GM12878 (cell line): ENCODE data around the gene CRYGC. TPM values are rescaled to one million over a fixed set of nuclear protein-coding genes. Genes with fewer than 3 reads are reported as not detected.

Source experiments
- ATAC-seq: fragments of 200-7000 bp; cut with Tn5 transposase; 3 replicates; pipeline ENCODE4 v1.9.1; 2020; ENCODE audit warnings: mild to moderate bottlenecking, moderate library complexity
- BruUV-seq: library from RNA; stranded (reverse); fragments of 400-500 nt; replicated peaks from 2 replicates; lab custom pipeline; 2021; lab: Mats Ljungman, UMichigan
- CTCF ChIA-PET: fragments of 300-600 bp; sonication (Branson Sonifier 250); formaldehyde crosslinking; extraction: SDS; loops from one replicate; lab custom pipeline; 2021; ENCODE audit warnings: inconsistent platforms; lab: Yijun Ruan, JAX
- POLR2A ChIA-PET: fragments of 350-600 bp; formaldehyde crosslinking; extraction: SDS; loops from one replicate; lab custom pipeline; 2021; ENCODE audit warnings: inconsistent platforms; lab: Charles Lee
- RAD21 ChIA-PET: fragments of 300-600 bp; sonication (Branson Sonifier 250); formaldehyde crosslinking; loops from one replicate; lab custom pipeline; 2023; ENCODE audit warnings: antibody characterized with exemption; ENCODE audit not compliant: unreplicated experiment; lab: Charles Lee
- SMC1A ChIA-PET: fragments of 300-600 bp; sonication (Branson Sonifier 250); formaldehyde crosslinking; loops from one replicate; lab custom pipeline; 2023; ENCODE audit not compliant: unreplicated experiment, uncharacterized antibody; lab: Charles Lee
- DNase-seq: peaks from one replicate; pipeline ENCODE4 v3.0.0-alpha.2; 2011; ENCODE audit warnings: low read depth, low spot score
- FAIRE-seq: peaks from 3 replicates; lab custom pipeline; 2011; peaks lifted over from hg19 to GRCh38; lab: Jason Lieb, UNC
- H2AFZ ChIP-seq: 2 replicates; pipeline ENCODE4 v1.6.0; 2011; ENCODE audit warnings: low read depth, low read length, control low read depth; ENCODE audit not compliant: control insufficient read depth
- H3K27ac ChIP-seq: 2 replicates; pipeline ENCODE4 v1.5.1; 2011; ENCODE audit warnings: control low read depth; ENCODE audit not compliant: control insufficient read depth, insufficient read depth
- H3K27me3 ChIP-seq, 2 experiments: replicated peaks in 1 of 2; 2 replicates each; pipeline versions ENCODE4 v1.6.0 to v1.6.1; 2011; ENCODE audit warnings: low read length in 1 of 2; ENCODE audit not compliant: control insufficient read depth in 2 of 2, insufficient read depth in 2 of 2
- H3K36me3 ChIP-seq, 2 experiments: 2 replicates each; pipeline ENCODE4 v1.5.1; 2011; ENCODE audit warnings: low read length in 1 of 2; ENCODE audit not compliant: control insufficient read depth in 2 of 2, insufficient read depth in 2 of 2
- H3K4me1 ChIP-seq: 2 replicates; pipeline ENCODE4 v1.6.1; 2011; ENCODE audit warnings: mild to moderate bottlenecking, low read length, moderate library complexity, mixed read lengths; ENCODE audit not compliant: control insufficient read depth, insufficient read depth
- H3K4me2 ChIP-seq: 2 replicates; pipeline ENCODE4 v1.6.0; 2011; ENCODE audit warnings: control low read depth; ENCODE audit not compliant: control insufficient read depth, insufficient read depth
- H3K4me3 ChIP-seq: fragments of 200-600 bp; sonication (generic); 2 replicates; pipeline ENCODE4 v1.5.1; 2016
- H3K79me2 ChIP-seq: 2 replicates; pipeline ENCODE4 v1.6.0; 2011; ENCODE audit warnings: low read length; ENCODE audit not compliant: control insufficient read depth, insufficient read depth
- H3K9ac ChIP-seq: 2 replicates; pipeline ENCODE4 v1.8.0; 2011; ENCODE audit warnings: low read length, control low read depth, mixed read lengths; ENCODE audit not compliant: control insufficient read depth, insufficient read depth
- H3K9me3 ChIP-seq: replicated peaks from 3 replicates; pipeline ENCODE4 v1.5.1; 2011; ENCODE audit warnings: mild to moderate bottlenecking, low read length; ENCODE audit not compliant: control insufficient read depth, insufficient read depth
- H4K20me1 ChIP-seq: 2 replicates; pipeline ENCODE4 v1.6.0; 2011; ENCODE audit not compliant: control insufficient read depth, insufficient read depth
- ATF3 ChIP-seq: IDR thresholded peaks from 2 replicates; pipeline ENCODE4 v1.6.1; 2011; ENCODE audit warnings: low read depth, mild to moderate bottlenecking, low read length, moderate library complexity, borderline replicate concordance; ENCODE audit errors: extremely low read depth
- CBFB ChIP-seq: IDR thresholded peaks from 2 replicates; pipeline ENCODE4 v1.6.1; 2016; ENCODE audit warnings: antibody characterized with exemption, low read depth
- EGR1 ChIP-seq, 2 experiments: IDR thresholded peaks; 1 replicate in 1 of 2; 2 replicates in 1 of 2; pipeline ENCODE4 v1.6.1; 2011 to 2012; ENCODE audit warnings: low read depth in 2 of 2, low read length in 2 of 2, borderline replicate concordance in 1 of 2, mild to moderate bottlenecking in 1 of 2, moderate library complexity in 1 of 2
- ESRRA ChIP-seq: IDR thresholded peaks from 2 replicates; pipeline ENCODE4 v1.6.1; 2012; ENCODE audit warnings: mild to moderate bottlenecking, low read length, improper control_type of control experiment
- EZH2 ChIP-seq: IDR thresholded peaks from 2 replicates; pipeline ENCODE4 v1.6.1; 2012; ENCODE audit warnings: low read depth, mild to moderate bottlenecking, control low read depth, inconsistent platforms, low read length, borderline replicate concordance; ENCODE audit not compliant: control insufficient read depth
- HDAC2 ChIP-seq: fragments of 200-600 bp; sonication (generic); IDR thresholded peaks from 2 replicates; pipeline ENCODE4 v1.6.1; 2017
- IKZF1 ChIP-seq: fragments of 450-650 bp; conservative IDR thresholded peaks from 2 replicates; pipeline ENCODE4 v1.6.1; 2017; ENCODE audit warnings: antibody characterized with exemption, mild to moderate bottlenecking
- JUND ChIP-seq: IDR thresholded peaks from 2 replicates; pipeline ENCODE4 v1.6.1; 2012; ENCODE audit warnings: low read depth, mild to moderate bottlenecking, low read length, improper control_type of control experiment, moderate library complexity
- MEF2B ChIP-seq: fragments of 450-650 bp; IDR thresholded peaks from 2 replicates; pipeline ENCODE4 v1.6.1; 2018; ENCODE audit warnings: mild to moderate bottlenecking, moderate library complexity; ENCODE audit not compliant: partially characterized antibody, poor library complexity, severe bottlenecking
- NBN ChIP-seq: fragments of 450-650 bp; IDR thresholded peaks from 2 replicates; pipeline ENCODE4 v1.6.1; 2016
- NKRF ChIP-seq: fragments of 450-650 bp; conservative IDR thresholded peaks from 2 replicates; pipeline ENCODE4 v1.6.1; 2017; ENCODE audit warnings: mild to moderate bottlenecking, moderate library complexity
- NRF1 ChIP-seq: conservative IDR thresholded peaks from 2 replicates; pipeline ENCODE4 v1.6.1; 2011; ENCODE audit warnings: mild to moderate bottlenecking, low read depth, low read length, improper control_type of control experiment
- POLR2AphosphoS5 ChIP-seq: IDR thresholded peaks from 2 replicates; pipeline ENCODE4 v1.6.1; 2011; ENCODE audit warnings: mild to moderate bottlenecking, low read length, inconsistent platforms
- RB1 ChIP-seq: fragments of 450-650 bp; formaldehyde crosslinking; IDR thresholded peaks from 2 replicates; pipeline ENCODE4 v1.6.1; 2017; ENCODE audit warnings: mild to moderate bottlenecking, borderline replicate concordance
- SRF ChIP-seq, 2 experiments: IDR thresholded peaks; 2 replicates each; pipeline ENCODE4 v1.6.1; 2011; ENCODE audit warnings: low read depth in 2 of 2, low read length in 2 of 2, mild to moderate bottlenecking in 1 of 2, moderate library complexity in 1 of 2
- SUZ12 ChIP-seq: fragments of 200-600 bp; sonication (generic); IDR thresholded peaks from one replicate; pipeline ENCODE4 v1.6.1; 2018; ENCODE audit warnings: antibody characterized with exemption, mild to moderate bottlenecking; ENCODE audit not compliant: unreplicated experiment
- ZBED1 ChIP-seq: IDR thresholded peaks from 2 replicates; pipeline ENCODE4 v1.6.1; 2016; ENCODE audit warnings: borderline replicate concordance
- ZBTB40 ChIP-seq: fragments of 450-650 bp; IDR thresholded peaks from 2 replicates; pipeline ENCODE4 v1.6.1; 2016; ENCODE audit warnings: mild to moderate bottlenecking, moderate library complexity, borderline replicate concordance
- ZZZ3 ChIP-seq: IDR thresholded peaks from 2 replicates; pipeline ENCODE4 v1.6.1; 2011; ENCODE audit warnings: low read depth; ENCODE audit not compliant: control insufficient read depth, insufficient read length
- WGBS: methylation state at CpG from one replicate; pipeline ENCODE4 v1.1.6; 2016; ENCODE audit warnings: low lambda C conversion rate; ENCODE audit not compliant: insufficient replicate concordance, insufficient coverage; ENCODE audit errors: missing lambda C conversion rate; 5-methylcytosine and 5-hydroxymethylcytosine counted together
- in situ Hi-C: fragments of 300-500 bp; cut with MboI; formaldehyde crosslinking; loops from 9 replicates; pipeline ENCODE4 v1.14.3; 2018; ENCODE audit warnings: mixed read lengths
- intact Hi-C: fragments of 100-400 bp; cut with micrococcal nuclease; formaldehyde crosslinking; loops from one replicate; pipeline ENCODE4 v1.14.2; 2022; ENCODE audit not compliant: unreplicated experiment
- polyA plus RNA-seq, 11 experiments: library from polyadenylated mRNA; depleted of rRNA in 4 of 11; unstranded in 6 of 11; stranded (reverse) in 5 of 11; fragments of >200 nt; fragmentation: Nextera tagmentation in 4 of 11; fragmentation: Illumina TruSeq in 1 of 11; extraction: Ambion mirVana in 4 of 11; extraction: Trizol in 1 of 11; gene quantifications; 1 replicate in 1 of 11; 2 replicates in 10 of 11; pipeline versions ENCODE4 v1.2.1 to v1.2.3, GENCODE V29; 2011 to 2016; ENCODE audit warnings: inconsistent platforms in 2 of 11, missing spikeins in 2 of 11, low read depth in 1 of 11
- total RNA-seq, 4 experiments: library from RNA; depleted of rRNA in 3 of 4; stranded (reverse); fragments of >200 nt in 3 of 4; fragmentation: Illumina TruSeq in 1 of 4; extraction: Trizol in 1 of 4; gene quantifications; 2 replicates each; pipeline versions ENCODE4 v1.2.1 to v1.2.3, GENCODE V29; 2013 to 2021

Gene CRYGC
- total and polyA plus RNA-seq, 10 of the 15 experiments (the other 5 are each of a cell fraction or from before 2014, with no cell fraction given), result not detected

- TF ChIP-seq NRF1 (no peak), HDAC2 (no peak), ESRRA (no peak)
These were observed 20.5 kb upstream of the CRYGC start (continued) for GRCh38 chr2:208150094-208150493.

- no peak overlapping the region for H3K9ac ChIP-seq
- no peaks in the 10 kb centered on the region for H3K36me3 ChIP-seq
- intact Hi-C loops (no loop called here), in situ Hi-C loops (no loop called here)
- no peak overlapping the region for H3K27ac ChIP-seq
- ATAC-seq (no peak), DNase-seq (no peak), FAIRE-seq (no peak)
- ChIA-PET POLR2A (no interaction called here), RAD21 (no interaction called here), SMC1A (no interaction called here), CTCF (no interaction called here)
- H4K20me1 ChIP-seq, result no peaks in the 10 kb centered on the region
- no peaks in the 10 kb centered on the region for H3K79me2 ChIP-seq
- no peak overlapping the region for H3K4me3 ChIP-seq
- H3K4me1 ChIP-seq, result no peaks in the 10 kb centered on the region
- WGBS, result 0% methylated on average over 2 of the region's 2 CpGs
- BruUV-seq, result no TSS peak
- H2AFZ ChIP-seq, result no peak overlapping the region
- no peak overlapping the region for H3K4me2 ChIP-seq
- no peaks in the 10 kb centered on the region; a peak in 1 of 4 replicates for H3K27me3 ChIP-seq
- no peaks in the 10 kb centered on the region for H3K9me3 ChIP-seq
- no peak for TF ChIP-seq JUND
- no peak for TF ChIP-seq ATF3
- no peak for TF ChIP-seq NBN
- TF ChIP-seq CBFB, result no peak
- no peak for TF ChIP-seq IKZF1
- TF ChIP-seq RB1, result no peak
- no peak for TF ChIP-seq SUZ12
- no peak for TF ChIP-seq MEF2B
- no peak for TF ChIP-seq ZZZ3
- TF ChIP-seq SRF (IDR thresholded peaks at IDR 0.05; ENCODE audit: low read depth in 2 of 2, low read length in 2 of 2), result no peak
- no peak for TF ChIP-seq ZBED1
- TF ChIP-seq POLR2AphosphoS5, result no peak
- TF ChIP-seq EZH2, result no peak
- TF ChIP-seq ZBTB40, result no peak
- no peak for TF ChIP-seq EGR1 (IDR thresholded peaks at IDR 0.05; ENCODE audit: borderline replicate concordance in 1 of 2, low read depth in 2 of 2, low read length in 2 of 2)
- TF ChIP-seq NKRF, result no peak
These were observed 19.2 kb upstream of the CRYGC start for GRCh38 chr2:208148803-208149202.
